Body of pancreas (tissue), 4 donors: ENCODE results near the gene HSPA4L. TPM values are rescaled to one million over a fixed set of nuclear protein-coding genes. Genes with fewer than 3 reads are reported as not detected.

Experiments
- ATAC-seq: fragments of 150-250 bp; one replicate; pipeline ENCODE4 v1.9.1; 2016
- DNase-seq, 4 donors: peaks; one replicate each; pipeline ENCODE4 v3.0.0-alpha.2; 2019
- H3K27ac ChIP-seq, 4 donors: fragments of 200-600 bp; sonication (generic); 1 replicate in 3 of 4; 2 replicates in 1 of 4; pipeline versions ENCODE4 v1.5.1 to v1.6.1; 2016 to 2019; ENCODE audit warnings: mild to moderate bottlenecking in 1 of 4, mixed read lengths in 1 of 4, moderate library complexity in 1 of 4
- H3K27me3 ChIP-seq, 2 donors: fragments of 200-600 bp; sonication (generic); one replicate each; pipeline ENCODE4 v1.6.0; 2016; ENCODE audit warnings: mild to moderate bottlenecking in 1 of 2
- H3K36me3 ChIP-seq, 2 donors: fragments of 200-600 bp; sonication (generic); replicated peaks in 1 of 2; 2 replicates each; pipeline ENCODE4 v1.5.1; 2016; ENCODE audit warnings: low read depth in 2 of 2; ENCODE audit not compliant: insufficient read depth in 1 of 2
- H3K4me1 ChIP-seq: fragments of 200-600 bp; sonication (generic); one replicate; pipeline ENCODE4 v1.6.0; 2016
- H3K4me3 ChIP-seq, 2 donors: fragments of 200-600 bp; sonication (generic); 1 replicate in 1 of 2; 2 replicates in 1 of 2; pipeline ENCODE4 v1.5.1; 2016 to 2019
- H3K9me3 ChIP-seq, 3 donors: fragments of 200-600 bp; sonication (generic); 1 replicate in 2 of 3; 2 replicates in 1 of 3; pipeline ENCODE4 v1.5.1; 2016
- POLR2A ChIP-seq, 3 donors: fragments of 450-650 bp; IDR thresholded peaks; one replicate each; pipeline ENCODE4 v1.6.1; 2016; ENCODE audit warnings: antibody characterized with exemption in 3 of 3, mild to moderate bottlenecking in 2 of 3
- WGBS, 2 donors: methylation state at CpG; one replicate each; pipeline ENCODE4 v1.1.5; 2017; 5-methylcytosine and 5-hydroxymethylcytosine counted together
- intact Hi-C: fragments of 100-400 bp; cut with DNase I; formaldehyde crosslinking; loops from one replicate; pipeline ENCODE4 v1.15.1; 2023
- total RNA-seq, 2 donors: library from RNA; depleted of rRNA; stranded (reverse); fragments of >200 nt; gene quantifications; one replicate each; pipeline ENCODE4 v1.1.0, GENCODE V29; 2016
- TF ChIP-seq, protein P1 (sequence below), 7 experiments: fragments of 450-650 bp in 4 of 7; fragments of 200-600 bp in 3 of 7; sonication (generic) in 3 of 7; IDR thresholded peaks; one replicate each; pipeline ENCODE4 v1.5.1; 2016 to 2019; ENCODE audit warnings: antibody characterized with exemption in 7 of 7

HSPA4L gene
- total RNA-seq, 2 donors from 2014 or later: 3.6 to 9.6 TPM

DNA sequence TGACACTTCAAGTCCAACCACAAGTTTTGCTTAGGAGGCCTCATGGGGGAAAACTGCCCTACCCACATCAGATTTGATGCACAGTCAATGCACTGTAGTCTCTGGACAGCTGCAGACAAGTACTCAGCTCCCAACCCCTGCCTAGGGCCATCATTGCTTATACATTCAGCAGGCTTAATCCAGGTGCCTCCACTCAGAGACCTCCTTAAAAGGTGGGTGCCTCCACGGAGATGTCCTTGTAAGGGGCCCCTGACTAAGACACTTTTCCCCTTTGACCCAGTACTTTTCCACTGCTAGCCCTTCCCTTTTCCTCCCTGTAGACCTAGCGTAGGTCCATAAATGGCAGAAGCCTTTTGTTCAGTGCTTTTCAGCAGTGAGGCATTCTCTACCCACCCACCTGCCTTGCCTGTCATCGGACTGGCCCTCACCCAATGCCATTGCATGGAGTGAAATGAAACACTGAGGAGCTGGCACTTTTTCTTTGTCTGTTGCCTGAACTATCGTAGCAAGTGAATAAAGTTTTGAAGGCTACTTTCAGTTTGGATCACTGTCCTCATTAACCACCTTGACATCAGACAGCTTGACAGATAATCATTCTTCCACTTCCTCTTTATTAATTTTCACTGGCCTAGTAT, 74.8 kb downstream of the HSPA4L start:
- no peak for ATAC-seq
- no peak overlapping the region for H3K4me3 ChIP-seq
- TF ChIP-seq, protein P1, sequence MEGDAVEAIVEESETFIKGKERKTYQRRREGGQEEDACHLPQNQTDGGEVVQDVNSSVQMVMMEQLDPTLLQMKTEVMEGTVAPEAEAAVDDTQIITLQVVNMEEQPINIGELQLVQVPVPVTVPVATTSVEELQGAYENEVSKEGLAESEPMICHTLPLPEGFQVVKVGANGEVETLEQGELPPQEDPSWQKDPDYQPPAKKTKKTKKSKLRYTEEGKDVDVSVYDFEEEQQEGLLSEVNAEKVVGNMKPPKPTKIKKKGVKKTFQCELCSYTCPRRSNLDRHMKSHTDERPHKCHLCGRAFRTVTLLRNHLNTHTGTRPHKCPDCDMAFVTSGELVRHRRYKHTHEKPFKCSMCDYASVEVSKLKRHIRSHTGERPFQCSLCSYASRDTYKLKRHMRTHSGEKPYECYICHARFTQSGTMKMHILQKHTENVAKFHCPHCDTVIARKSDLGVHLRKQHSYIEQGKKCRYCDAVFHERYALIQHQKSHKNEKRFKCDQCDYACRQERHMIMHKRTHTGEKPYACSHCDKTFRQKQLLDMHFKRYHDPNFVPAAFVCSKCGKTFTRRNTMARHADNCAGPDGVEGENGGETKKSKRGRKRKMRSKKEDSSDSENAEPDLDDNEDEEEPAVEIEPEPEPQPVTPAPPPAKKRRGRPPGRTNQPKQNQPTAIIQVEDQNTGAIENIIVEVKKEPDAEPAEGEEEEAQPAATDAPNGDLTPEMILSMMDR (IDR thresholded peaks at IDR 0.05): no peak
- TF ChIP-seq POLR2A (IDR thresholded peaks at IDR 0.05): no peak
- H3K27me3 ChIP-seq: no peaks in the 10 kb centered on the region
- no peak overlapping the region for H3K27ac ChIP-seq
- DNase-seq: no peak
- H3K9me3 ChIP-seq: no peaks in the 10 kb centered on the region
- intact Hi-C loops: no loop called here
- WGBS, 2 donors: 78 to 88% methylated on average over 4 of the region's 4 CpGs
- peaks cover 9% of the 10 kb centered on the region for H3K4me1 ChIP-seq
- no peaks in the 10 kb centered on the region for H3K36me3 ChIP-seq

DNA sequence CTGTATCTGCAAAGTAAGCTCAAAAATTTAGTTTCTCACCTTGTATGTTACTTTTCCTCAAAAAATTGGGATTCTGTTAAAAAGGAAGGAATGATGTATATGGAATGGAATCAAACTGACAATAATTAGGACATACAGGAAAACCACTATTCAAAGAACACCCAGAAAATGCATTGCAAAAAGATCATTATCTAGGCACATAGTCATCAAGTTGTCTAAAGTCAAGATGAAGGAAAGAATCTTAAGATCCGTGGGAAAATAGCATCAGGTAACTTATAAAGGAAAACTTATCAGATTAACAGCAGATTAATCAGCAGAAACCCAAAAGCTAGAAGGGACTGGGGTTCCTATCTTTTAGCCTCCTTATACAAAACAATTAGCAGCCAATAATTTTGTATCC, 75.5 kb downstream of the HSPA4L start:
- peaks cover 9% of the 10 kb centered on the region for H3K4me1 ChIP-seq
- 70 to 77% methylated on average over 1 of the region's 1 CpG for WGBS, 2 donors
- H3K36me3 ChIP-seq: no peaks in the 10 kb centered on the region
- no peak overlapping the region for H3K4me3 ChIP-seq
- no peaks in the 10 kb centered on the region for H3K9me3 ChIP-seq
- intact Hi-C loops: no loop called here
- DNase-seq (no peak), ATAC-seq (no peak)
- no peak for TF ChIP-seq POLR2A (IDR thresholded peaks at IDR 0.05)
- TF ChIP-seq, protein P1 (IDR thresholded peaks at IDR 0.05): no peak
- H3K27ac ChIP-seq: no peak overlapping the region
- H3K27me3 ChIP-seq: no peaks in the 10 kb centered on the region

DNA sequence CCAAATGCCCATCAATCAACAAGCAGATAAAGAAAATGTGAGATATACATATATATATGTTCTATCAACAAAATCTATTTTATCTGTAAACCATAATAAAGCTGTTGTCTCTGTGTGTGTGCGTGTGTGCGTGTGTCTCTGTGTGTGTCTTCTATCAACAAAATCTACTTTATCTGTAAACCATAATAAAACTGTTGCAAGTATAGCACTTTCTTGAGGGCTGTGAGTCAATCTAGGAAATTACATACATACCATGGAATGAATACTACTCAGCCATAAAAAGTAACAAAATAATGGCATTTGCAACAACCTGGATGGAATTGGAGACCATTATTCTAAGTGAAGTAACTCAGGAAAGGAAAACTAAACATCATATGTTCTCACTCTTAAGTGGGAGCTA, 86.1 kb downstream of the HSPA4L start:
- intact Hi-C loops: no loop called here

DNA sequence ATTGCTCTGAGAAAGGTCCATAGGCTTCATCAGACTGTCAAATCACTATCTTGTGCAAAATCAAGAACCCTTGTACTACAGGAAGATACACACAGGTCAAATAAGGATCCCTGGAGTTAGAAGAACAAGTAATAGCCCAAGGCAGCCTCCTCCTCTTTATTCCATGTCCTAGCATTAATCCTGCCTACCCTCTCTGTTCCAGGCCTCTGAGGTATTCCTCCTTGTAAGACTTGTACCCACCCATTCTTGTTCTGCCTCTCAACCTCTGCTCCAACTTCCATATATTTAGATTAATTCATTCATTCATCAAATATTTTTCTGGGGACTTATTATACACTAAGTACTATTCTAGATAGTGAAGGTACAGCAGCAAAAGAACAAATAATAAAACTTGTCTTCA, 88.2 kb downstream of the HSPA4L start:
- ATAC-seq (no peak), DNase-seq (no peak)
- Histone ChIP-seq H3K4me1 (no peaks in the 10 kb centered on the region), H3K9me3 (no peaks in the 10 kb centered on the region), H3K36me3 (no peaks in the 10 kb centered on the region), H3K27ac (no peak overlapping the region), H3K27me3 (no peaks in the 10 kb centered on the region), H3K4me3 (no peak overlapping the region)
- TF ChIP-seq POLR2A (IDR thresholded peaks at IDR 0.05): no peak
- TF ChIP-seq, protein P1 (IDR thresholded peaks at IDR 0.05): no peak
- intact Hi-C loops: no loop called here

More for the DNA sequence above, 86.1 kb downstream of the HSPA4L start:
- H3K4me1 ChIP-seq: no peaks in the 10 kb centered on the region
- no peaks in the 10 kb centered on the region for H3K9me3 ChIP-seq
- H3K4me3 ChIP-seq: no peak overlapping the region
- no peak overlapping the region for H3K27ac ChIP-seq
- TF ChIP-seq POLR2A (IDR thresholded peaks at IDR 0.05): no peak
- TF ChIP-seq, protein P1 (IDR thresholded peaks at IDR 0.05): no peak
- no peak for DNase-seq
- H3K36me3 ChIP-seq: no peaks in the 10 kb centered on the region
- no peaks in the 10 kb centered on the region for H3K27me3 ChIP-seq
- no peak for ATAC-seq
- WGBS, 2 donors: 95 to 97% methylated on average over 2 of the region's 2 CpGs

DNA sequence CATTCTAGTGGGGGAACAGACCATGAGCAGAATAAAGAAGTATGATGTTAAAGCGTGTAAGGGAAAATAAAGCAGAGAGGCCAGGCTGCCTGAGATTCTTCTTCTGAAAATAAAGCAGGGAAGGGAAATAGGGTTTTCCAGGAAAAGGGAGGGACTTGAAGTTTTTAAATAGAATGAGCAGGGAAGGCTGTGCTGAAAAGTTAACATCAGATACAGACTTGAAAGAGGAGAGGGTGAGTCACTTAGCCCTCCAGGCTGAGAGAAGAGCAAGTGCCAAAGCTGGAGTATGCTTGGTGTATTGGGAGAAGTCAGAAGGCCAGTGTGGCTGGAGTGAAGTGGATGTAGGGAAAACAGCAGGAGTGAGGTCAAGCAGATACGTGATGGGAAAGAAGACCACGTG, 88.6 kb downstream of the HSPA4L start:
- H3K4me3 ChIP-seq: no peak overlapping the region
- no peak overlapping the region for H3K27ac ChIP-seq
- DNase-seq: no peak
- H3K9me3 ChIP-seq: no peaks in the 10 kb centered on the region
- 65 to 74% methylated on average over 3 of the region's 3 CpGs for WGBS, 2 donors
- no peaks in the 10 kb centered on the region for H3K4me1 ChIP-seq
- intact Hi-C loops: no loop called here
- TF ChIP-seq, protein P1 (IDR thresholded peaks at IDR 0.05): no peak
- no peak for TF ChIP-seq POLR2A (IDR thresholded peaks at IDR 0.05)
- H3K36me3 ChIP-seq: no peaks in the 10 kb centered on the region
- no peaks in the 10 kb centered on the region for H3K27me3 ChIP-seq
- no peak for ATAC-seq
